Astrocyte of the cerebellum (primary cell): ENCODE data around the gene MIER1.

ENCODE experiments used
- DNase-seq: peaks from one replicate; pipeline ENCODE4 v3.0.0-alpha.2; 2011; ENCODE audit warnings: low read depth
- H3K4me3 ChIP-seq: 2 replicates; pipeline ENCODE4 v1.5.1; 2011; ENCODE audit warnings: mild to moderate bottlenecking, low read depth, low read length, moderate library complexity
- in situ Hi-C: cut with HindIII; loops from 2 replicates; pipeline ENCODE4 v1.10.0; 2017; ENCODE audit warnings: low sequenced_read_pairs
- TF ChIP-seq, protein P1 (sequence below): IDR thresholded peaks from 2 replicates; pipeline ENCODE4 v1.5.1; 2012; ENCODE audit warnings: low read length, low read depth, moderate library complexity, mild to moderate bottlenecking; ENCODE audit errors: missing control alignments

The MIER1 gene

DNA sequence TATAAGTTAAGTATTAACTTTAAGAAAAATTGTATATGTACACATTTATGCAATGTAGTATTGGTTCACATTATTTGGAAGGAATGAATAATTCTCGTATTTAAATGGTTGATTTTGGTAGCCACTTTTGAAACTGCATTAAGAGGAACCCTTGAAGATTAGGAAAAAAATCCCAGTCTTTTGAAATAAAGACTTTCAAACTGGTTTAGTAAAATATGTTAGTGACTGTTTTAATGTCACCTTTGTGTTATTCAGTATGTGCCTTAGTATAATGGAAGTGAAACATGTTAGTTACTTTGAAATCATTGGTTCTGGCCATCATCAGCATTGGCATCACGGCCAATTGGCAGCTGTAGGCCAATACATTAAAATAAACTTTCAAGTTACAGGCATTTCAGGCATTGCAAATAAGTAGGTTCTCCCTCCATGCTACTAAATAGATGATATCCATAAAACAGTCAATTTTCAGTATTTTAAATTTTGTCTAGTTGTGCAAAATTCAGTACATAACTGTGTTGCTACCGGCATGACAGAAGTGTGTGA is 4.4 kb downstream of the MIER1 start:
- in situ Hi-C loops = no loop called here
- peak overlapping the region; percentile 72 for H3K4me3 ChIP-seq
- TF ChIP-seq, protein P1, sequence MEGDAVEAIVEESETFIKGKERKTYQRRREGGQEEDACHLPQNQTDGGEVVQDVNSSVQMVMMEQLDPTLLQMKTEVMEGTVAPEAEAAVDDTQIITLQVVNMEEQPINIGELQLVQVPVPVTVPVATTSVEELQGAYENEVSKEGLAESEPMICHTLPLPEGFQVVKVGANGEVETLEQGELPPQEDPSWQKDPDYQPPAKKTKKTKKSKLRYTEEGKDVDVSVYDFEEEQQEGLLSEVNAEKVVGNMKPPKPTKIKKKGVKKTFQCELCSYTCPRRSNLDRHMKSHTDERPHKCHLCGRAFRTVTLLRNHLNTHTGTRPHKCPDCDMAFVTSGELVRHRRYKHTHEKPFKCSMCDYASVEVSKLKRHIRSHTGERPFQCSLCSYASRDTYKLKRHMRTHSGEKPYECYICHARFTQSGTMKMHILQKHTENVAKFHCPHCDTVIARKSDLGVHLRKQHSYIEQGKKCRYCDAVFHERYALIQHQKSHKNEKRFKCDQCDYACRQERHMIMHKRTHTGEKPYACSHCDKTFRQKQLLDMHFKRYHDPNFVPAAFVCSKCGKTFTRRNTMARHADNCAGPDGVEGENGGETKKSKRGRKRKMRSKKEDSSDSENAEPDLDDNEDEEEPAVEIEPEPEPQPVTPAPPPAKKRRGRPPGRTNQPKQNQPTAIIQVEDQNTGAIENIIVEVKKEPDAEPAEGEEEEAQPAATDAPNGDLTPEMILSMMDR = no peak
- no peak for DNase-seq

DNA sequence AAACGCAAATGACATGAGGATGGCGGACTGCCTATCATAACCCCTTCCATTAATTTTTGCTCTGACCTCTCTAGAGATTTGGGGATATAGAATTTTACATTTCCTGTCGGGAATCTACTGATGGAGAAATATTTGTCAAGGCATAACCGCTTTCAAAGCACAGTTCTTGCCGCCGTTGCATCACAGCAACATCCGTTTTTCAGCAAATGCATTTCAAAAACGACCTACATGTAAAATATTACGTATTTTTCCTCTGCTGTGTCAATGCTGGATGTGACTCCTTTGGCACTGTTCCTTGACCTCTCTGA is 4.9 kb downstream of the MIER1 start:
- TF ChIP-seq, protein P1 = no peak
- in situ Hi-C loops = no loop called here
- H3K4me3 ChIP-seq = peak overlapping the region; percentile 72
- no peak for DNase-seq

DNA sequence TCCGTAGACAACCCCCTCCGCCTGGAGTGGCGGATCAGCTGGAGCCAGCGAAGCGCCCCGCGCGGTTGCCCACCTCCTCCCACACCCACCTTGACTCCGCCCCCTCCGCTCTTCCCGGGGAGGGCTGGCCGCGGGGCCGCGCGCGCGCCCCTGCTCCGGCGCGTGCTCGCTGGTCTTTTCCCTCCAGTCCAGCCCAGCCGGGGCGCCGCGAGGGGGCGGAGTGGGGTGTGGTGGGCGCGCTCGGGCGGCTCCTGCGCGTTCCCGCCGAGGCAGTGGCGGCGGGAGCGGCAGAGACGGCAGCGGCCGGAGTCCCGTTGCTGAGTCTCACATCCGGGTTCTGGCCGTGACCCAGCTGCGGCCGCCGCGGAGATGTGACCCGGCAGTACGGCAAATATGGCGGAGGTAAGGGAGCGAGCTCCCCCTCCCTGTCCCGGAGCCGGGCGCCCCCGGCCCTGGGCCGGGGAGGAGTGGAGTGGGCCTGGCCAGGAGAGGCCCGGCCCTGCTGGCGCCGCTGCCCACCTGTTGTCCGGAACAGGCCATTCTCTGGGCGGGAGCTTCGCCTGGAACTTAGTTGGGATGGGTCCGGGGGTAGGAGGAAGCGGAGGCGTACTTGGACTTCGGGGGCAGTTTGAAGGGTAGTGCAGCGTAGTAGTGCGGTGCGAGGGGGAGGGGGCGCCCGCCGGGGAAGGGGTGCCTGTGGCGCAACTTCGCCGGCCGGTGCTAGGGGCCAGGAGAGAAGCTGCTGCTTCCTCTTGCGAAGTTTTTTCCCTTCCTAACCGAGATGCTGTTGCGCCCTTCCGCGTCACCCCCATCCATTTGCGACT is 5.4 kb downstream of the MIER1 start:
- in situ Hi-C loops = no loop called here
- H3K4me3 ChIP-seq = peak overlapping the region; percentile 72
- peak; percentile 80 for DNase-seq
- TF ChIP-seq, protein P1 = peak; percentile 26

DNA sequence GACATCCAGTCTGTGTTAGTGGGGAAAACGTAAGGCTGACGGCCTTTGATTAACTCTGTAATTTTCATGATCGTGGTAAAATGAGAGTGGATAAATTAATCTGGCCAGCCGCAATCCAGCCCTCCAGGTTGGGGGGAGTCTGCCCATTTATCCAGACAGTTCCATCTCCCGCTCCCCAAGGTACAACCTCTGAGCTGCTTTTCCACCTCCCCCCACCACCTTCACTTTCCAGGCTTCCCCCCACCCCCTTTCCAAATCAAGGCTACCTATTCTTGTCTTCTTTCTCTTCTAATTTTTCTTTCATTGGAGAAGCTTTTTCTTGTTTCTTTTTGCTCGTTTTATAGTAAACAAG is 6.0 kb downstream of the MIER1 start:
- H3K4me3 ChIP-seq = peak overlapping the region; percentile 72
- in situ Hi-C loops = no loop called here
- DNase-seq = no peak
- TF ChIP-seq, protein P1 = no peak

DNA sequence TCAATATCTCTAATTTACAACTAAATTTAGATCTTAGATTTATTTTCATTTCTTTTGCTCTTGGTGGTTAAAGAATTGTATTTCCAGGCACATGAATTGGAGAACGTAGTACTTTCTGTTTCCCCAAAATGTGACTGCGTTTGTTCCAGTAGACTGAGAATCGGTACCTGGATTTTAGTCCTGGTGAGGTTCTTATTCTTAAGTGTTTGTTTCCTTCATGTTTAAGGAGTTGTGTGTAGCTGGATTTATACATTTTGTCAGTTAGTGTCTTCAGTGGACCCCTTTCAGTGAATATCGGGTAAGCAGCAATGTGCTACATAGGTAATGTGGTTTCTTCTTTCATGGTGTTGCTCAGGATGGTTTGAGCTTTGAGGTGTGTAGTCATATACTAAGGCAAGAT is 6.8 kb downstream of the MIER1 start:
- no peak for DNase-seq
- TF ChIP-seq, protein P1 = no peak
- in situ Hi-C loops = no loop called here
- peak overlapping the region; percentile 72 for H3K4me3 ChIP-seq

DNA sequence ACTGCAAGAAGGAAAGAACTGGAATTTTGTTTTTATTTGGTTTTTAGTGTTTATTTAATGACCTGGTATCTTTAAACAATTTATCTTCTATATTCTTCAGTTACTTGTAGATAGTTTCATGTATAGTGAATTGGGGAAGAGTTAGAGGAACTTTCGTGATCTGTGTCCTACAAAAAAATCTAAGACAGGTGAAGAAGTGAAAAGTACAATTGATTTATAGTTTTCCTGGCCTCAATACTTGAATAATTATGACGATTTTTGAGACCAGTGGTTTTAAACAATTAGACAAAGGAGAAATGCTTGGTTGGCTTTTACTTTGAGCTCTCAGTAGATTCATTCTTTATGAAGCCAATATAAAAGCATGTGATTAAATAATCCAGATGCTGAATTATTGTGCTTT is 7.5 kb downstream of the MIER1 start:
- in situ Hi-C loops = no loop called here
- TF ChIP-seq, protein P1 = no peak
- no peak for DNase-seq
- no peak overlapping the region for H3K4me3 ChIP-seq
